ENCODE results near the gene MPC2.

The MPC2 gene

DNA sequence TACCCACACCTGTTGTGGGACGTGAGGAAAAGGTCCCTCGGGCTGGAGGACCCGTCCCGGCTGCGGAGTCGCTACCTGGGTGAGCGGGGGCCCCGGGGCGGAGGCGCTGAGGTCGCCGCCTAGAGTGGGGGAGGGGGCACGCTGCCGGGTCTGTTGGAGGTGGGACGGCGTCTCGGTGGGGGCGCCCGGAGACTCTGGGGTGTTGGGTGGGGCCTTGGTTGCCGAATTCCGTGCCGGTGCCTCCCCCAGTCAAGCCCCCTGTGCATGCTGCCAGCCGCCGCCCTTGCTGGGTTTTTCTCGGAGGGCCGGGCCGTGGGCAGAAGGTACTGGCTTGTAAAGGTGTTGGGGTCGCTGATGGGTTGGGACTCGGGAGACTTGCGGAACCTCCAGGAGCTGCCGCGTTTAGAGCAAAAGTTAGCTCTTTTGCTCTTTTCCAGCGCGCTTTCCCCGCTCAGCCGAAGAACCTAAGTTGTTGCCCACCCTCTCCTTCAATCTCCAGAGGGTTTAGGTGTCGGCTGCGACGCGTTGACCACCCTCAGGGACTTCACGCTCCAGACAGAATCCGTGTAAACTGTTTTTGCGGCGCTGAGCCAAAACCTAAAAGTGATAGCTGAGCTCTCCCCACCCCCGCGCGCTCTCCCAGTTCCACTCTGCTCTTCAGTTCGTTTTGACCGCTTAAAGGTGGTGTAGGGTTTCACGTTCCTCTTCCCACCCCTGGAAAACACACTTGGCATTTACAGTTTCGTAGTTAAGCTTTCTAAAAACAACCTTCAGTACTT, at the start of gene MPC2:
Gene MPC2 (minus strand): TSS at position 143 of the 779 bp plus-strand sequence. CDS start 1,231 bp downstream, outside the sequence.
- no peak for DNase-seq

DNA sequence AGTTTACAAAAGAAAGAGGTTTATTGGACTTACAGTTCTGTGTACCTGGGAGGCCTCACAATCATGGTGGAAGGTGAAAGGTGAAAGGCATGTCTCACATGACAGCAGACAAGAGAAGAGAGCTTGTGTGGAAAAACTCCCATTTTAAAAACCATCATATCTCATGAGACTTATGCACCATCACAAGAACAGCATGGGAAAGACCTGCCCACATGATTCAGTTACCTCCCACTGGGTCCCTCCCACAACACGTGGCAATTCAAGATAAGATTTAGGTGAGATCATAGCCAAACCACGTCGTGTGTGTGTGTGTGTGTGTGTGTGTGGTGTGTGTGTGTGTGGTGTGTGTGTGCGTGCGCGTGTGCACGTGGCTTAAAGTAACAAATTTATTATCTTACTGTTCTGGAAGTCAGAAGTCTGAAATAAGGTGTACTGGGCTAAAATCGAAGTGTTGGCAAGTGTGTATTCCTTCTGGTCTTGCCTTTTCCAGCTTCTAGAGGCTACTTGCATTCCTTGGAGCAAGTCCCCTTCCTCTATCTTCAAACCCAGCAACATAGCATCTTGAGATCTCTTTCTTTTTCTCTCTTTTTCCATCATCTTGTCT, 48.1 kb upstream of the MPC2 start:
- DNase-seq: no peak

DNA sequence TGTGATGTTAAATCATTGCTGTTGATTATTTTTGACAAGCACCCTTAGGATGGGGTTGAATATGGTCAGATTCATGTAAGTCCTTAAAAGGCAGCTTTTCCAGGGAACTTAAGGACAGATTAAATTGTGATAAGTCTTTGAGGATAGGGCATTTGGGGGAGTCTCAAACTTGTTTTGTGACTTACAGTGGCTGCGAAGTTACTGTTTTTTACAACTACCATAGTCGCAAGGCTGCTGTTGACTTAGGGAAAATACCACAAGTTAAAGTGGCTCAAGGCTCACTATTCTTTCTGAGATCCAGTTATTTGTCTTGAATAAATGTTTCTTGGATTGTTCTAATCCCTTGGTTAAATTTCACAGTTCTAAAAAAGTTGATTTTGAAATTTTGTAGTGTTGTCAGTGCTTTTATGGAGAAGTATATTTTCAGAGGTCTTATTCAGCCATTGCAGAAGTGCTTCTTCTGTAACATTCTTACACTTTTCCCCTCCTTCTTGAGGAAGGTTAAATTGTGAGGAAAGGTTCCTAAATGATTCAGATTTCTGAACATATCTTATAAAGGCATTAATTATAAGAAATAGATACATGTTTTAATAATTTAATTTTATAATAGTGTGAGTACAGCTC, 47.0 kb upstream of the MPC2 start:
- DNase-seq: no peak

DNA sequence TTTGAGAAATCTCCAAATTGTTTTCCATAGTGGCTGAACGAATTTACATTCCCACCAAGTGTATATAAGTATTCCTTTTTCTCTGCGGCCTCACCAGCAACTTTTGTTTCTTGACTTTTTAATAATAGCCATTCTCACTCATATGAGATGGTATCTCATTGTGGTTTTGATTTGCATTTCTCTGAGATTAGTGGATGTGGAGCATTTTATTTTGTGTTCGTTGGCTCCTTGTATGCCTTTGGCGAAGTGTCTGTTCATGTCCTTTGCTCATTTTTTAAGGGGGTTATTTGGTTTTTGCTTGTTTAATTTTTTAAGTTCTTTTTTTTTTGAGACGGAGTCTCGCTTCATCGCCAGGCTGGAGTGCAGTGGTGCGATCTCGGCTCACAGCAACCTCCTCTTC, 45.1 kb upstream of the MPC2 start:
- no peak for DNase-seq

DNA sequence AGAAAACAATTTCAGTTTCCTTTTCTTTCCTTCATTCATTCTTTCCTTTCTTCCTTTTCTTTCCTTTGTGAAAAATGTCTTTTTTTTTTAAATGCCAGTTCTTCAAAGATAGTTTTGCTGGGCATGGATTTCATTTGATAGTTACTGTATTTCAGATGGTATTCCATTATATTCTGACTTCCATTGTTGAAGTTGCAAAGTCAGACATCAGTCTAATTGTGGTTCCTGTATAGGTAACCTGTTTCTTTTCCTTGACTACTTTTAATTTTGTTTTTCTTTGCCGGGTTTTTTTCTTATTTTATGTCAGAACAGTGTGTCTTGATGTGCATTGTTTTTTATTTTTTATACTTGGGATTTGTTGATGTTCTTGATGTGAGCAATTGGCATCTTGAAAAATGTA, 40.4 kb upstream of the MPC2 start:
- DNase-seq: no peak

DNA sequence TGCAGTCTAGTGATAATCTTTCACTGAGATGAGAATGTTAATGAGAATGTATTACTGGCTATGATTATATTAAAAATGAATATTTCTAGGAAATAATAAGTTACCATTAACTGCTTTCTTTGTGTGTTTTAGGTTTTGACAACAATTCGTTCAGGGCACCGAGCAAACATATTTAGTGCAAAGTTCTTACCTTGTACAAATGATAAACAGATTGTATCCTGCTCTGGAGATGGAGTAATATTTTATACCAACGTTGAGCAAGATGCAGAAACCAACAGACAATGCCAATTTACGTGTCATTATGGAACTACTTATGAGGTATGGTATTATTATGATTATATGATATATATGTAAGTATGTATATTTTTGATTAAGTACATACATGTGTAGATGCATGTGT, 37.8 kb upstream of the MPC2 start:
- DNase-seq: no peak

DNA sequence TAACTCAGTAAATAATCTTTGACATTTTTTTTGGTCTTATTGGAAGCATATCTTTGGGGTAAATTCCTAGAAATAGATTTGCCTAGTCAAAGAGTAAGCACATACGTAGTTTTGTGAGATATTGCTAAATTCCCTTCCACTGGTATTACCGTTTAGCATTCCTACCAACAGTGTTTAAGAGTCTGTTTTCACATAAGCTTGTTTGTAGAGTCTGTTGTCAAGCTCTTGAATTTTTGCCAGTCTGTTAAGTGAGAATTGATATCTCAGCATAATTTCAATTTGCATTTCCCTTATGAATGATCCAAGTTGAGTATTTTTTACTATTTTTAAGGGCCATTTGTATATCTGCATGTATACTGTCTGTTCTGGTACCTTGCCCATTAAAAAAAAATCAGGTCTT, 37.0 kb upstream of the MPC2 start:
- DNase-seq: no peak

DNA sequence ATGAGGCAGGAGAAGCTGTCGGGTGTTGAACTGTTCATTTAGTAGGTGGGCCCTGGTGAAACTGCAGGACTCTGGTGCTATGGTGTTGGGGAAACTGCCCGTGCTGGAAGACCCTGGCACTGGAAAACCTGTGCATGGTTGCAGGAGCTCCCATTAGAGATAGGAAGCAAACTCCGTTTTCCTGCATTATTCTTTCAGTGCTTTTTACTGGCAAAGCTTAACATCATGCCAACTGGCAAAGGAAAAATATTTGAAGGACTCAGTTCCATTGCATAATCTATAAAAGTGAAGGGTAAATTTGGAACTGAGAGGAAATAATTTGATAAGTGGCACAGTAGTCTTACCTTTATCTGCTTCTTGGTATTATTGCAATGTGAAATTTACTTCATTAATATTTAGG, 31.7 kb upstream of the MPC2 start:
- DNase-seq: no peak

DNA sequence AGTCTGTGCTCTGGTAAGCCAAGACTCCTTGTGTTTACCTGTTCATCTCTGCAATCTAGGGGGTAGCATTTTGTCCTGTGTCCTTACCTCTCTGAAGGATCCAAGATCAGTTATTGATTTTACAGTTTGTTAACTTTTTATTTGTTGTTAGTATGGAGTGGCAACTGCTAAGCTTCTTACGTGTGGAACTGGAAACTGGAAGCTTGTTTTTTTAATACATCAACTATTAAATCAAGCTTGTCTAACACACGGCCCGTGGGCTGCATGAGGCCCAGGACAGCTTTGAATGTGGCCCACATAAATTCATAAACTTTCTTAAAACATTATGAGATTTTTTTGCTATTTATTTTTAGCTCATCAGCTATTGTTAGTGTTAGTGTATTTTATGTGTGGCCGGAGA, 29.2 kb upstream of the MPC2 start:
- DNase-seq: no peak

DNA sequence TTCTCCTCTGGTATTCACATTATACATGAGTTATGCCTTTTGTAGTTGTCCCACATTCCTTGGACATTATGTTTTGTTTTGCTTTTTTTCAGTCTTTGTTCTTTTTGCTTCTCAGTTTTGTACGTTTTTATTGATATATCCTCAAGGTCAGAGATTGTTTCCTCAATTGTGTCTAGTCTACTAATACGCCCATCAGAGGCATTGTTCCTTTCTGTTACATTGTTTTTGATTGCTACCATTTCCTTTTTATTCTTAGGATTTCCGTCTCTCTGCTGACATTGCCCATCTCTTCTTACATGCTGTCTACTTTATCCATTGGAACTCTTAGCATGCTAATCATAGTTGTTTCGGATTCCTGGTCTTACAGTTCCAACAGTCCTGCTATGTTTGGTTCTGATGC, 27.8 kb upstream of the MPC2 start:
- DNase-seq: no peak

DNA sequence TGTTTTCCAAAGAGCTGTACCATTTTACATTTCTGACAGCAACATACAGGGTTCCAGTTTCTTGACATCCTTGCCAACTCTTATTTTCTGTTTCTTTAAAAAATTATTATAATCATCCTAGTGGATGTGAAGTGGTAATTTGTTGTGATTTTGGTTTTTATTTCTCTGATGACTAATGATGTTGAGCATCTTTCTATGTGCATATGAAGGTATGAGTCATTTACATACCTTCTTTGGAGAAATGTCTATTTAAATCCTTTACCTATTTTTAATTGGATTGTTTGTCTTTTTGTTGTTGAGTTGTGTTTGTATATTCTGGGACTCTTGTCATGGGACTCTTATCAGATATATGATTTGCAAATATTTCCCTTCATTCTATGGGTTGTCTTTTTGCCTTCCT, 20.8 kb upstream of the MPC2 start:
- DNase-seq: no peak

DNA sequence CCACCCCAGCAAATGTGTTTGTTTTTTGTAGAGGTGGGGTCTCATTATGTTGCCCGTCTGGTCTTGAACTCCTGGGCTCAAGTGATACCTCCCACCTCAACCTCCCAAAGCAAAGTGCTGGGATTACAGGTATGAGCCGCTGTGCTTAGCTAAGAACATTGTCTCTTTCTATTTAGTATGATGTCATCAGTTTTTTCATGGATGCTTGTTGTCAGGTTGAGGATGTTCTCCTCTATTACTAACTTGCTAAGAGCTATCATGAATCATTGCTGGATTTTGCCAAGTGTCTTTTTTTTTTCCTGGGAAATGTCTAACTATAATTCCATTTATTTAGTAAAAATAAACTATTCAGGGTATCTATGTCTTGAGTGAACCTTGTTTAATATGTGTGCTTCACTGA, 19.0 kb upstream of the MPC2 start:
- DNase-seq: no peak

DNA sequence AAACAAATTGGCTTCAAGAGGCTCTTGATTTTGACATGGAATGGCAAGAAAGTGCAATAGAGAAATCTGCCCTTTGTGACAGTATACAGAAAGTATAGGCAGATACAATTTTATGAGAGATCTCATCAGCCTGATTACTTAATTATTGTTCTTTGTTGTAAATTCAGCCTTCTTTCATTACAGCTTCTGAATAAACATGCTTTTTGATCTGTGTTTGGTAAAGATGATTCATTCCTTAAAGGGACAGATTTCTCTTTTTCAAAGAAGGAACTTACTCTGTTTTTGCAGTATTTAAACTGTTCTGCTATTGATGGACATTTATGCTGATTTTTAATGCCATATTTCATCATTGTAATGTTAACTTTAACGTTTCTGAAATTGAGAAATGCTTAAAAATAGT, 13.7 kb upstream of the MPC2 start:
- DNase-seq: no peak

DNA sequence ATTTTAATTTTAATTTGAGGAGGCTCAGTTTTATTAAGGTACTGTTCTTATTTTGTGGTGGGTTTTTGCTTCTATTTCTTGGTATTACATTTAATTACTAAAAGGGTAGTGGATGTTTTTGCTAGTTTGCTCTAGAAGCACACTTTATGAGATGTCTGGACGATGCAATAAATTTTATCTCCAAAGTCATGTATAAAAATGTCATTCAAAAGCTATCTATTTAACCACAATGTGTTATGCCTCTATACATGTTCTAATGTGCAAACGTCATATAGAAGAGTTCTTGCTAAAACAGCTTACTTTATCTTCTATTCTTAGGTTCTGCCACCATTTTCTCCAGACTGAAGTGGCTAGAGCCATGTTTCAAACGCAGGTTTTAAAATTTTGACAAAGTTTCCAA, 12.9 kb upstream of the MPC2 start:
- no peak for DNase-seq

DNA sequence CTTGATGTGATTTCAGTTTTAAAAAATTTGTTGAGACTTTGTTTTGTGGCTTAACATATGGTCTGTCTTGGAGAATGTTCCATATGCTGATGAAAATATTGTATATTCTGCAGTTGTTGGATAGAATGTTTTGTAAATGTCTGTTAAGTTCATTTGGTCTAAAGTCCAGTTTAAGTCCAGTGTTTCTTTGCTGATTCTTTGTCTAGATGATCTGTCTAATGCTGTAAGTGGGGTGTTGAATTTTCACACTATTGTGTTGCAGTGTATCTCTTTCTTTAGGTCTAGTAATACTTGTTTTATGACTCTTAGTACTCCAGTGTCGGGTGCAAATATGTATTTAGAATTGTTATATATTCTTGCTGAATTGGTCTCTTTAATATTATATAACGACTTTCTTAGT, 10.9 kb upstream of the MPC2 start:
- DNase-seq: no peak

DNA sequence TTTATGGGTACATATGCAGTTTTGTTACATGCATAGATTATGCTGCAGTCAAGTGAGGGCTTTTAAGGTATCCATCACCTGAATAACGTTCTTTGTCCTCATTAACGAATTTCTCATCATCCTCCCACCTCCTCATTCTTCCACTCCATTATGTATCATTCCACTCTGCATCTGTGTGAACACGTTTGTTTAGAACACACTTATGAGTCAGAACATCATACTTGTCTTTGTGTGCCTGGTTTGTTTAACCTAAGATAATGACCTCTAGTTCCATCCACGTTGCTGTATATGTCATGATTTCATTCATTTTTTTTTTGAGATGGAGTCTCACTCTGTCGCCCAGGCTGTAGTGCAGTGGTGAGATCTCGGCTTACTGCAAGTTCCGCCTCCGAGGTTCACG, 6.7 kb upstream of the MPC2 start:
- DNase-seq: no peak

DNA sequence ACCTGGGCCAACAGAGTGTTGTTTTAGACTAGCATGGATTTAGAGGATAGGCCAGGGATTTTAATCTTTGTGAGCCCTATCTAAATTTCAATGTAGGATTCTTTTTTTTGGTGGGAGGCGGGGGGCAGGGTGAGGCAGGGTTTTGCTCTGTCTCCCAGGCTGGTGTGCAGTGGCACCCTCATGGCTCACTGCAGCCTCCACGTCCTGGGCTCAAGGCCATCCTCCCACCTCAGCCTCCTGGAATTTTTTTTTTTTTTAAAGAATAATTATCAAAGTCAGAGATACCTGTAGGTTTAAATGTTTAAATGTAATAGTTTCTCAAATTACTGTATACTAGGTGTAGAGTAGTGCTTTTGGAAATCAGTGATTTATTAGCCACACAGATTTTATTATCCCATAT, 3.4 kb upstream of the MPC2 start:
- DNase-seq: no peak

DNA sequence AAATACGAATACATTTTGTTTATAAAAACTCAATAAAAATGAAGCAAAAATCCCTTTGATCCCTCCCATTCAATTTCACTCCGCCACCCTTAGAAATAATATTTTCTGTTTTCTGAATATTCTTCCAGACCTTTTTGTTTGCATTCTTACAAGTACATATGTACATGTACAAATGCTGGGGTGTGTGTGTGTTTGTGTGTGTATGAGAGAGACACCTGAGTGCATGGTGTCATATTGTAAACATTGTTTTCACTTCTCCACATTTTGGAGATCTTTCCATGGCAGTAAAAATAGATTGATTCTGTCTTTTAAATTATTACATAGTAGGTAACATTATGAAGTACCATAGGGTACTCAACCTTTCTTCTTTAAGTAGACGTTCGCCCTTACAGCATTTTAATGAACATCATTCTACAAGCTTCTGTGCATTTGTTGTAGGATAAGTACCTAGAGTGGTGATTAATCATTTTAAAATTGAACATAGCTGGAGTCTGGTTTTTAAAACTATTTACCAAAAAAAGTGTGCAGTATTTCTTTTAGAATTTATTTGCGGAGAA, 1.3 kb upstream of the MPC2 start:
- DNase-seq: no peak

DNA sequence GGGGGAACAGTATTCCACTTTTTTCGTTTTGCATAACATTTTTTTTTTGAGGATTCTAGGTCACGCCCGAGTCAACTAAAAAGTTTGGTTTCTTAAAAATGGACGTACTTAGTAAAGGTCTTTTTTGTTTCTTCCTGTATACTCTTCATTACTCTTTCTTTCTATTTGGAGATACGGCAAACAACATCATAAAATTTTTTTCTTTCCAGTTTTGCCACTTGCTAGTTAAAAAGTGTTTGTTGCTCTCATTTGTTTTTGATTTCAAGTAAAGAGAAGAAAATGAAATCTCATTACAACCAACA, 788 bp upstream of the MPC2 start:
- DNase-seq: no peak

DNA sequence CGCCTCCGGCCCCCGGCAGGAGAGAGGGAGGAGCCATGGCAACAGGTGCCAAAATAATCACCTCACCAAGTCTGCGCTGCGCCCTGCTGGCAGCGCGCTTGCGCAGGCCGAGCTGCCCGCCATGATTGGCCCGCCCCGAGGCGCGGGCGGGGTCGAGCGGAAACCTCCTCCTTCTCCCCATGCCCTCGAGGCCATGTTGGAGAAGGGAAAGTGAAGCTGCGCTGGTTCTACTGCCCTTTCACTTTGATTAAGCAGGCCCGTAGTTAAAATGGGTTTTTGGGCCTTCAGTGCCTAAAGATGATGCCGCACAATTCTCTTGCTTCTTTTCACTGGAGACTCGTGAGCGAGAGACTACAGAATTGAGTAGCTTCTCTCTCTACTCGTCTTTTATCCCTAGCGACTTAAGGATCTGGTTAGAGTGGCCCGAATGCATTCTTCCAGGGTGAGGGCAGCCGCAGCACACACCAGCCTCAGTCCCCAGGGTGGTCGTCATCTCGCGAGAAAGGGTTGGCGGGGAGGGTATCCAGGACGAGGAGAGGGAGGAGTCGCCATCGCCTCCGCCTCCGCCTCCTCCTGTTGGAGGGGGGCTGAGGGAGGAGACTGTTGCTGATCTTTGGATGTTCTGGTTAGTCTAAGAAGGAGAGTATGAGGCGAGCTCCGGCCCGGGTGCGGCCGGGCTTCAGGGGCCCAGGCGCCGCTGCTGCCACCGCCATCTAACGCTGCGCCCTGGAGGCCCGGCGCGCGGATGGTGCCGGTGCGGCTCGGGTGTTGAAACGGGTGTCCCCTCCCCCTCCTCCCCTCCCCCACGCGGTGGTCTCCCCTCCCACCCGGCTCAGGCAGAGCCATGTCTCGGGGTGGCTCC, 573 bp downstream of the MPC2 start, which contains the start of gene DCAF6:
Gene DCAF6 (plus strand): TSS at position 616 of the 862 bp plus-strand sequence. CDS start 229 bp downstream, at position 845.
- peak; percentile 87 to 98 for DNase-seq

DNA sequence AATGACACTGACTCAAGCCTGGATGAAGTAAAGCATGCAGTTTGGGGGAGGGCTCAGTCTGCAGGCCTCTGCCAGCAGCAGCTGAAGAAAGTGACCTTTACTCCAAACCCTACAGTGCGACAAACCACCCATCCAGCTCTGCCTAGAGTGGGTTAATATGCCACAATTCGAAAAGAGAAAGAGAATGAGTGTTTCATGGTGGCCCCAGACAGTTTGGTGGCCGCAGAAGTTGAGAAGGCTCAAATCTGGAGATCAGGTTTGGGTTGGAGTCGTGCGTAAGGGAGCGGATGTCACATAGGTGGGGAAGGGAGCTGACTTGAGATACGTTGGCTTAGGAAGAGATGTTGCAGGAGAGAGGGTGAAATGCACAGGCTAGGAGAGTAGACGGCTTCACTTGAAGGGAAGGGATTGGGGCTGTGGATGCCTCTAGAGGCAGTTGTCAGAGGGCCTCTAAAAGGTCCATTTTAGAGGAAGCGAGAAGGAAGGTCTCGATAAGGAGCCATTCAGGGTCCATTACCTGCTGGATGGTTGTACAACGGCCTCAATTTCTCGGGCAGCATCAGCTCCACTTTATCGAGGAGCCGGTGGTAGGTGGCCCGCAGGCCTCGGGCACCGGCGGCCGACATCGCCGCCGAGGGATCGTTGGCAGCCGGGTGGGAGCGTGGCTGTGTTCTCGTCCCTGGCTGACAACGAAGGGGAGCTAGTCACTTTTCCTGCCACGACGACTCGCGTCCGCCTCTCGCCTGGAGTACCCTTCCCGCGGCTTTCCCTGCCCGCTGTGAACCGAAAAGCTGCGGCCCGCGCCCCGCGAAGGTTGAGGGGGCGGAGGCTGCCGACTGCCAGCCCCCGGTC, 1.4 kb downstream of the MPC2 start:
- DNase-seq: no peak

All from cerebellar nuclear complex (tissue), 1 donor.